CD4-positive, alpha-beta T cell treated with Interleukin-6 for 4 hours (primary cell): Measurements from ENCODE around the gene HSPB3.
"Not testable (repeated sequence)": the region's sequence is repeated elsewhere in the genome, so short reads cannot be mapped to it uniquely, and the experiment has no call there.

ENCODE experiments used
- DNase-seq: peaks from one replicate; pipeline ENCODE4 v3.0.0-alpha.2; 2020; ENCODE audit warnings: mixed read lengths

The HSPB3 gene, protein sequence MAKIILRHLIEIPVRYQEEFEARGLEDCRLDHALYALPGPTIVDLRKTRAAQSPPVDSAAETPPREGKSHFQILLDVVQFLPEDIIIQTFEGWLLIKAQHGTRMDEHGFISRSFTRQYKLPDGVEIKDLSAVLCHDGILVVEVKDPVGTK

DNA sequence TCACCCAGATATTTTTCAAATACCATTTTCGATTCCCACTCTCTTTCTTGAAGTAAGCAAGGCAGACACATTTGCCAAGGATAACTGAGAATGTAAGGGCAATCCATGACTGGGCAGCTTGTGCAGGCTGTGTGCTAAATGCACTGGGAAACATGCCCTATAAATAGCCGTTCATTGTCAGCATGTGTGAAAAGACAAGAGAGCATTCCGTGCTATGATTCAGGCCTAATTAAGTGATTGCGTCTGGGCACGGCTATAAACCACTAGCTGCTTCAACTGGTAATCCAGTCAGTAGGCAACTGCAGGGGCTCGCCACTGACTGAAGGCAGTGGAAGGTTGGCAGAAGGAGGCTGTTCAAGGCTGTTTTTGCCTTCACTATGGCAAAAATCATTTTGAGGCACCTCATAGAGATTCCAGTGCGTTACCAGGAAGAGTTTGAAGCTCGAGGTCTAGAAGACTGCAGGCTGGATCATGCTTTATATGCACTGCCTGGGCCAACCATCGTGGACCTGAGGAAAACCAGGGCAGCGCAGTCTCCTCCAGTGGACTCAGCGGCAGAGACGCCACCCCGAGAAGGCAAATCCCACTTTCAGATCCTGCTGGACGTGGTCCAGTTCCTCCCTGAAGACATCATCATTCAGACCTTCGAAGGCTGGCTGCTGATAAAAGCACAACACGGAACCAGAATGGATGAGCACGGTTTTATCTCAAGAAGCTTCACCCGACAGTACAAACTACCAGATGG lies at the start of gene HSPB3:
Gene HSPB3 (plus strand): TSS at position 287 of the 745 bp plus-strand sequence. CDS start 91 bp downstream, at position 378.
- no peak for DNase-seq

DNA sequence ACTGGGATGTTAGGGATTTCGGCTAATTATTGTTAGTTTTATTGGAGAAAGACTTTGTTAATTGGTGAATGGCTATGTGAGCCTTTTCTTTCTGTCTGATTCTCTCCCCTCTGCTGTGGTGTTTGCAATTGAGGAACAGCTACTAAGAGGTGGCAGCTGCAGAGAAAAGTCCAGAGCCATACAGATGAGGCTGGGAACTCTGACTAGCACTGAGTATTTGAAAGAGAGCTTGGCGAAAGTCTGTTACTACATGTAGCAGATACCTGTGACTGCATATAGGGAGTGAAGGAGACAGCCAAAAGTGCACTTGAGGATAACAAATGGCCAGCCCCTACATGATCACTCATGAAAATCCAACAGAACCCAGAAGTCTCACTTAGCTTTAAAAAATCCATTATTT lies 44.3 kb upstream of the HSPB3 start:
- DNase-seq, result no peak

DNA sequence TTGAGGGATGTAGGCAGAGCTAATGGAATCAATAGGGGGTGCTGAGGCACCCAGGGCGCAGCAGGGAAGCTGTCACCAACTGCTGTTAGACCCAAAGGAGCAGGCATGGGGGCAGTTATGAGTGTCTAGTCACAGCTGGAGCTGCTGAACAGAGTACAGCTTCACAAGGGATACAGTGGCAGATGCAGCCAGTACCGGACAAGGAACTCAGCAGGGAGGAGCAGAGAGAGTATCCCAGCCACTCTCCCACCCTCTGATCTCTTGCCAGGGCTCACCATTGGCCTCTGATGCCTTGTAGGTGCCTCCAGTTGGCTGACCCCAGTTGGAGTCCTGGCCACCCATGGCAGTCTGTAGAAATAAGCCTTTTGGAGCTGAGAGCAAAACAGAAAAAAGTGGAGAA lies 42.6 kb upstream of the HSPB3 start:
- DNase-seq, result no peak

DNA sequence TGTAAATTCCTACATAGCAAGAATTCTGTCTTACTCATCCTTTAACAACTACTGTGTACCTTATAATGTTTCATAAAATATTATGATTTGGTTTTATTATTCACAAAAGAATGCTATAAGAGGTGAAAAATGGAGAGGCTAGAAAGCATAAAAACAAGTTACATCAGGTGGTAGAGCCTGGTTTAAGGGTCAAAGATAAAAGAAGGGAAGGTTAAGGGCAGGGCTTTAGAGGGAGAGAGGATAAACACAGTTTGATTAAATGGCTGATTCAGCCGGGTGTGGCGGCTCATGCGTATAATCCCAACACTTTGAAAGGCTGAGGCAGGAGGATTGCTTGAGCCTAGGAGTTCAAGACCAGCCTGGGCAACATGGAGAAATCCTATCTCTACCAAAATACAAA lies 40.4 kb upstream of the HSPB3 start:
- no peak for DNase-seq

DNA sequence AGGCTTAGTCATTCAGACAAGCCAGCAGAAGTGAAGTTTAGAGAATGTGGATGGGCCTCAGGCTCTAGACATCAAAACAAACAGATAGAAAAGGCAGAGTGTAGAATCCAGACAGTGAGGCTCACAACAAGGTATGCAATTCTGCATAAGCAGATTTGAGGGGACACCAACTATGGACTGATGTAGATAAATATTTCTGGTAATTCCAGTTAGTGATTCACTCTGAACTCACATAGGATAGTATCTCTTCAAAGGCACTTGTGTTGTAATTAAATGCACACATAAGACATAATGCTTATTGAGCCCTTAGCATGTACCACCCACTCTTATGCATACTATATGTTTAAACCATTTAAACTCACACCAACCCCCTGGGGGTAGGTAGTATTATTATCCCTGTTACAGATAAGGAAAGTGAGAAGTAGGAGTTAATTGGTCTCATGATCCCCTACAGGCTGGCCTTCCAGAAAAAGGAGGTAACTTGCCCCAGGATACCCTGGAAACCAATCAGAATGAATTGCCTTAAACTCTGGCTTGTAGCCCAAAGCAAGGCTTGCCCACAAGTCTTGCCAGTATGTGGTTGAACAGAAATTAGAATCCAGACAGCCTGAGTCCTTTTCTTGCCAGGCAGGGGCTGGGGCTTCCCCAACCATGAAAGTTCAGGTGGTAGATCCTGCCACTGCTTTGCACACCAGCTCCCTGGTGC lies 39.5 kb upstream of the HSPB3 start:
- no peak for DNase-seq

DNA sequence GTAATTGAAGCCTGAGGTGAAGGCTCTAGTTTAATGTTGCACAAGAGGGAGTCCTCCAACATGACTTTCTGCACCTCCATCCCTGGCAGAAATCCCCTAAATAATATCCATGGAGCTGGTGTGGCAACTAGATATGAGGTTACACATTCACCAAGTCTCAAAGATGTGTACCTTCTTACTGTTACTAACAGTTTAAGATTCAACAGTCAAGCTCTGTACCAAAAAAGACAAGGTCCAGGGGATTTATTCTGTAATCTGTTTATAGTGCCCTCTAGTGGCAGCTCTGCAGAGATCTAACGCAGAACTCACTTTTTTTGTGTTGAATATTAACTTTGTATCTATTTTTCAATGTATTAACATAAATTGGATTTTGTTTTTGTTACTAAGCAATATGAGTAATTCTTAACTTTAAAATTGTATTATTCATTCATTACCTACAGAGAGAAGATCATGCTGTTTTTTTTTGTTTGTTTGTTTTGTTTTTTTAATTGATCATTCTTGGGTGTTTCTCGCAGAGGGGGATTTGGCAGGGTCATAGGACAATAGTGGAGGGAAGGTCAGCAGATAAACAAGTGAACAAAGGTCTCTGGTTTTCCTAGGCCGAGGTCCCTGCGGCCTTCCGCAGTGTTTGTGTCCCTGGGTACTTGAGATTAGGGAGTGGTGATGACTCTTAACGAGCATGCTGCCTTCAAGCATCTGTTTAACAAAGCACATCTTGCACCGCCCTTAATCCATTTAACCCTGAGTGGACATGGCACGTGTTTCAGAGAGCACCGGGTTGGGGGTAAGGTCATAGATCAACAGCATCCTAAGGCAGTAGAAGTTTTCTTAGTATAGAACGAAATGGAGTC lies 35.7 kb upstream of the HSPB3 start:
- DNase-seq, result peak; percentile 34

DNA sequence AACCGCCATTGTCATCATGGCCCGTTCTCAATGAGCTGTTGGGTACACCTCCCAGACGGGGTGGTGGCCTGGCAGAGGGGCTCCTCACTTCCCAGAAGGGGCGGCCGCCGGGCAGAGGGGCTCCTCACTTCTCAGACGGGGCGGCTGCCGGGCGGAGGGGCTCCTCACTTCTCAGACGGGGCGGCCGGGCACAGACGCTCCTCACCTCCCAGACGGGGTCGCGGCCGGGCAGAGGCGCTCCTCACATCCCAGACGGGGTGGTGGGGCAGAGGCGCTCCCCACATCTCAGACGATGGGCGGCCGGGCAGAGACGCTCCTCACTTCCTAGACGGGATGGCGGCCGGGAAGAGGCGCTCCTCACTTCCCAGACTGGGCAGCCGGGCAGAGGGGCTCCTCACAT lies 35.0 kb upstream of the HSPB3 start:
- not testable (repeated sequence) for DNase-seq

DNA sequence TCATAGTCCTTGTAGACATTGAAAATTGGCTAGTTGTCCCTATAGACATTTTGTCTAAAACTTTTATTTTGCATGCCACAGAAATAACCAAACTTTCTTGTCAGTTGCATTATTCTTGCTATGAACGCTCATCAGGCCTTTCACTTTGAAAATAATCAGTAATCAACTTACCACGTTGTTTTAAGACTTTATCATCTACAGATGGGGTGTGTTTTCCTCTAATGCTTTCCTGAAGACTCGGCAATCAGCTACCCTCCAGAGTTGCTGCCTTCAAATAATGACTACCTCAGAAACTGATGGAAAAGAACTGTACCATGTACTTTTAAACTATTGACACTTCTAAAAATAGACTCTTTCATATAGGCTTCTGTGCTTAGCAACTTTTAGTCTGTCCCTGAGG lies 33.5 kb upstream of the HSPB3 start:
- no peak for DNase-seq

DNA sequence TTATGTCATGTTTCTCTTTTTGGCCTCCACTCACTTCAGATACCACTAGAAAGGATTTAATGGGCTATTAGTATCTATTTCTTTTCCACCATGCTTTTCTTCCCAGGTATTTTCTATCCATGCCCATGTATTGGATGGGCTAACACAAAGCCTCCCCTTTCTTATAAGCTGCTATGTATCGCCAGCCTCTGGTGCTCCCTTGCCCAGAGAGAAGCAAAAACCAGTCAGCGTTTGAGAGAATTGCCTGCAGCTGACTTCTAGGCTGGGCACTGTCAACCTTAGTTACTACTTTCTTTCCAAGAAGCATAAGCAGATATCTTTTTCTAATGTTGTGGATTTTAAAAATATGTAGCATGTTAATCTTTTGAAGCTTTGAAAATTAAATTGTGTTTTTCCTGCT lies 30.2 kb upstream of the HSPB3 start:
- DNase-seq, result no peak

DNA sequence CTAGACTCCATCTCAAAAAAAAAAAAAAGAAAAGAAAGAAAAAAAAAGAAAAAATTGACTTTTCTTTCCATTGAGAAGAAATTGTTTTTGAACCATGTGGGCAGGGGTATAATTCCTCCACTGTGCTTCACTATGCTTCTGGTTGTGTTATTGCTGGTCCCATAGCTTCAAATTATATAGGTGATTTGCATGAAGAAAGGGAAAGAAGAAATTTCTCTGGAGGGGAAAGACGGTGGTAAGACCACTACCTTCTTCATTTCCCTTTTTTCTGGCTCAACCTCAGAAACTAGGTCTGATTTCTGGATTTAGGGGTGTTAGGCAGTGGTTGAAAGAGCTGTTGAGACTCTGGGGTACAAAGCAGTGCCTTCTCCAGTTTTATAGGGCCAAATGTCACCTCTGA lies 29.3 kb upstream of the HSPB3 start:
- DNase-seq, result no peak

DNA sequence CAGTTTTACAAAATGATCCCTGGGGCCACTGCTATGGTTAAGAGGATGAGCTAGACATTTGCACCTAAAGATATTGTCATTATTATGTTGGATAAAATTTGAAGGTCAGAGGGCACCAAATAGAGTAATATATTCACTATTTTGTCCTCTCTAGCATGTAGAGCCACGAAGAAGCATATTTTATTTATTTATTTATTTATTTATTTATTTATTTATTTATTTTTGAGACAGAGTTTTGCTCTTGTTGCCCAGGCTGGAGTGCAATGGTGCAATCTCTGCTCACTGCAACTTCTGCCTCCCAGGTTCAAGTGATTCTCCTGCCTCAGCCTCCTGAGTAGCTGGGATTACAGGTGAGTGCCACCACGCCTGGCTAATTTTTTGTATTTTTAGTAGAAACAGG lies 20.8 kb upstream of the HSPB3 start:
- DNase-seq, result not testable (repeated sequence)

DNA sequence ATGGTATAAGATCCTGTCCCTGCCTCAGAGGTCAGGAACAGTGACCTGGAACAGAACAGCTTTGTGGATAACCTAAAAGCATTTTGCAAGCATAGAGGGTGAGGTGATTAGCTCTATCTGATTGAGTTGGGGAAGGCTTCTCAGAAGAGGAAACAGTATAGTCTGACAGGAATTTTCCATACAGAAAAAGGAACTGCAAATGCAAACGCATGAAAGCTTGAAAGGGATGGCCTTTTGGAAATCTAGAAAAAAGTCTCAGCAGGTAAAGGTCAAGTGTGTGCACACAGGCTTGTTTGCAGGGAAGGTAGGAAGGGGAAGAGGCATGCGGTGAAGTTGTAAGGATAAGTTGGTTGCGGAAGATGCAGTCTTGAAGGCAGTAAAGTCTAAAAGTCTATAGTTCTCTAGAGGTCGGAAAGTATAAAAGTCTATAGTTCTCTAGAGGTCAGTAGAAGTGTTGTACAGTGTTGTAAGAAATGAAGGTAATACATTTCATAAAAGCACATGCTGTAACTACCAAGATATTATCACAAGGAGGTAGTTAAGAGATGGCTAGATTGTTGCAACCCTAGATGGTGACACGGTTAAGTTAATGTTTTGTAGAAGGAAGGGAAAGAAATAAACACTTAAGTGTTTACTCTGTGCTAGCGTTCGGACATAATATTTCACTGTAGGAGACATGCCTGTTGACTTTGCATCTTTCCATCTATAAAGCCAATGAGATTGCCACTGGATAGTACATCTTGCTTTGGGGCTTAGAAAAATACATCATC lies 16.7 kb upstream of the HSPB3 start:
- no peak for DNase-seq

DNA sequence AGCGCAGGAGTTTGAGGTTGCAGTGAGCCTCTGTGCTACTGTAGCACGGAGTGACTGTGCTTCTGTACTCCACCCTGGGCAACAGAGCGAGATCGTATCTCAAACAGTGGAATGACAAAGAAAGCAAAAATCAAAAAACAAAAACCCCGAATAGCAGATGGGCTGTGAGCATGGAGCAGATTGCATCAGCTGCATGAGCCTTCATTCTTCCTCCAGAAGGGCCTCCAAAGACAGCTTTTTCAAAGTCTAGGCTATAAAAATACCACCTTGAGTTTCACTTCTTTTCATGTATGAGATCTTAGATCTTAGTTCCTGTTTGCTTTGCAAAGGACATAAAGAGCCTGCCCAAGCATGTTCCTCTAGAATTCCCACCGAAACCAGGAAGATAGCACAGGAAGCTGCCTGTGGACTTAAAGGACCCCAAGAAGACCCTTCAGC lies 15.0 kb upstream of the HSPB3 start:
- peak; percentile 9 for DNase-seq

DNA sequence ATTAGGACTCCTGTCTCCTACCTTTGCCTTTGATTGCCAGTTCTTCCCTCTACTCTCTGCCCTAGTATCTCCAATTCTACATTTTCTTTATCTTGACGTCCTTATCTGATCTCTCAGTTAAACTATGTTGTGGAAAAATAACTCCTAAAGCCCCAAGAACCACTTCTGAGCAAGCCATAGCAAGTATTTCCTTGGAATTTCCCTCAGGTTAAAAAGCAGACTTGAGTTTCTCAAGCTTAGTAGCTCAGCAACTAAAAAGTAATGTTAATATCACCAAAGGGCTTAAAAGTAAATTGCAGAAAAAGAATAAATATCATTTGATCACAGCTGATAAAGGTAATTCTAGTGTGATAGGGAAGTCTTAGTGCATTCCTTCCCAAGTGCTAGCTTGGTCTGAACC lies 13.2 kb upstream of the HSPB3 start:
- DNase-seq, result no peak

DNA sequence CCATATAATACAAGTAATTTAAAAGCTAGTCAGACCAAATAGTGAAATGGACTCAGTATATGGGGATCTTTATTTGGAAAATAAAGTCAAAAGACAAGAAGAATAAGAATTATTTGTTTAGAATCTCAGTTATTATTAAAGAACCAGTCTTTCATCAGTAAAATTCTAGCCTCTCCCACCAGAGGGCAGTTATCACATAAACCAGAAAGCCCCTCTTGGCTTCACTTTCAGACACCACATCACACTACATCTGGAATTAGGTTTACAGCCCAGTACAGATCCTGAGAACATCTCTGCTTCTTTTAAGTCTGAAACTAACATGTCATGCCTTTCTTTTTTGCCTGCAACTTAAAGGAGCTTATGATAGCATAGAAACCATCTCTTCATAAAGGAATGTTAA lies 12.2 kb upstream of the HSPB3 start:
- DNase-seq, result no peak

DNA sequence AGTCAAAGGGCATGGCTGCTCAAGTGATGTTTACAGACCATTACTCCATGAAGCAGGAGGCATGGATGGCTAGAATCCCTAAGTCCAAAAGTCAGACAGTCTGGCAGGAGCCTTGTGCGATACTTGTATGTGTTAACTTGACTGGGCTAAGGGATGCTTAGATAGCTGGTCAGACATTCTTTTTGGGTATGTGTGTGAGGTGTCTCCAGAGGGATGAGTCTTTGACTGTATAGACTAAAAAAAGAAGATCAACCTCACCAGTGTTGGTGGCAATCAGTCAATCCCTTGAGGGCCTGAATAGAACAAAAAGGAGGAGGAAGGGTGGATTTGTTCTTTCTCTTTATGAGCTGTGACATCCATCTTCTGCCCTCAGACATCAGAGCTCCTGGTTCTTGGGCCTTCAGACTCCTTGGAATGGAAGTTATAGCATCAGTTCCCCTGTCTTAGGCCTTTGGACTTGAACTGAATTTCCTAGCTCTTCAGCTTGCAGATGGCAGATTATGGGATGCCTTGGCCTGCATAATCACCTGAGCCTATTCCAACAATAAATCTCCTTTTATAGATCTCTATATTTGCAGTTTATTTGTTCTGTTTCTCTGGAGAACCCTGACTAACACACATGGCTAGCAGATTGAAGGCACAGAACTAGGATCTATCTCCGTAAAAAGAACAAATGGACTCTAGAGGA lies 9.7 kb upstream of the HSPB3 start:
- DNase-seq, result no peak

DNA sequence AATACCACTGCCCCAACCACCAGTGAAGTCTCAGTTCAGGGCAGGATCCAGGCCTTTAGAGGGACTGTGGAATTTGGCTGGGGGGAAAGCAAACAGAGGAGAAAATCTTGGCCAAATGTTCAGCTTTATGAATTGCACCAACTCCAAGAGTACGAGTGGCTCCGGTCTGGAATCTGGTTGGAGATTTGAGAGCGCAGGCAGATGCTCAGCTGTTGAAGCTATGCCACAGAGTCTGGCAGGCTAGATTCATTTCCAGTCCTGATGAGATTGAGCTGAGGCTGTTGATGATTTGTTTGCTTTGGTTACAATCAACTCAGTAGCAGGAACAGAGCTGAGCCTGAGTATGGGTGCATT lies 9.1 kb upstream of the HSPB3 start:
- DNase-seq, result no peak

DNA sequence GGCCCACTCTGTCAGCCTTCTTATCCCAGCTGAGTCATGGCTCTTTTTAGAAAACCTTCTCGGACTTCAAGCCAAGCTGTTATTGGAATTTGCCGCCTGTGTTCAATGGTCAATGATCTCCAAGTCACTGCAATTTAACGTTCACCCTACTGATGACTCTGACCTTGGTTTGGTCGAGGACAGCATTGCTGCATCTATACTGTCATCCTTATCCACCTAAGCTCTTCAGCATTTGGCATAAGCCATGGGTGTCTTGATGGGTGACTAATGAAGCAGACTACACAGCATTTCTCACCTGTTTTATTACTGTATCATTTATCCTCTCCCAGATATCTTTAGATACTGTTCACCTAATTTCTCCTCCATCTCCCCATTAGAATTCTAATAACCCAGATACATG lies 5.6 kb upstream of the HSPB3 start:
- DNase-seq, result no peak

DNA sequence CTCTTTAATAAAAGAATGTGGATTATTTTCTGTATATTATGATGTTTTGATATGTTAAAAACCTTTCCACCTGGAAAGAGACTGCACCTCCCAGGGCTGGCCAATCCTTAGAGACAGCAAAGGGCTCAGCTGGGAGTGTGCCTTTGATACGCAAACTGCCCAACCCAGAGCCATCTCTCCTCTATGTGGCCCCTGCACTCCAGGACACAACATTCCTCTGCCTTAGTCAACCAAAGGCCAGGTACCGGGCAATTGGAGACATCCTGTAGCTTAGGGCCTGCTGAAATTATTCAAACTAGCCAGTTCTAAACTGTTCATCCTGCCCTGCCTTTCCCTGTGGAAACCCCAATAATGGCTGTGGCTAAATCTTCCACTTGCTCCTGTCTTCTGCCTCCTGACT lies 5.0 kb upstream of the HSPB3 start:
- DNase-seq, result no peak

DNA sequence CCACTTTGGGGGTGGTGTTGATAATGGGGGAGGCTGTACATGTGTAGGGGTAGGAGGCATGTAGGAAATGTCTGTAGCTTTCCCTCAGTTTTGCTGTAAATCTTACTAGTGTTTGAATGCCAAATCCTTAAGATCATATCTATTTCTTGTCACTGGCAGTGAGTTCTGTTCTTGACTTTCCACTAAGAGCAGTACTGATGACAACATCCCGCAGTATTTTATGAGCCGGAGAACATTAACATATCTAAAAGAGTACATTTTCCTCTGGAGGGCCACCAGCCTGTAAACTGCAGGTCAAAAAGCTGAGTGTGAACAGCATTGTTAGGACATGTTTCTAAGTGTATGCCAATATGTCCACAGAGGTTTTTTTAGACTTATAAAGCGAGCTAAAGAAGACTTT lies 2.5 kb upstream of the HSPB3 start:
- DNase-seq, result no peak

DNA sequence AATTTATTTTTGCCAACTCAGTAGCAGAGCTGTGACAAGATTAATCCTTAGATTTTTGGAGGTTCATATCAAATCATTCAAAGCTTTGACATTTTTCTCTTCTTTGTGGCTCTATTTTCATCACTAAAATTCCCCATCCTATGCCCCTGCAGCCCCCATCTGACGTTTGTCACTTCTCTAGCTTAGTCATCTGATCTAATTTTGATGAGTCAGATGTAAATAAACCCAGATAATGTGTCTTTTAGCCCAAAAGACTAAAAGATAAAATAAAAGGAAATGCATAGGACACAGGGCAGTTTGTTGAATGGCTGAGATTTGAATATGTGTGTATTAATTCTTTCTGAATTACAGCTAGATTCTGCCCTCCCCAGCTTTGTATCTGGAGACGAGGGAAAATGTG lies 897 bp upstream of the HSPB3 start:
- DNase-seq, result no peak
